Right atrium auricular region (tissue), 2 donors: ENCODE results near the gene RNF224. TPM values are rescaled to one million over a fixed set of nuclear protein-coding genes. Genes with fewer than 3 reads are reported as not detected.

Source experiments
- DNase-seq: peaks from one replicate; pipeline ENCODE4 v3.0.0-alpha.2; 2019; ENCODE audit warnings: low spot score
- H3K27ac ChIP-seq, 2 donors: fragments of 200-600 bp; sonication (generic); 1 replicate in 1 of 2; 2 replicates in 1 of 2; pipeline ENCODE4 v1.5.1; 2016 to 2019
- H3K27me3 ChIP-seq, 2 donors: fragments of 200-600 bp; sonication (generic); one replicate each; pipeline versions ENCODE4 v1.5.1 to v1.6.0; 2017 to 2019
- H3K36me3 ChIP-seq: fragments of 200-600 bp; sonication (generic); one replicate; pipeline ENCODE4 v1.5.1; 2016
- H3K4me1 ChIP-seq, 2 donors: fragments of 200-600 bp; sonication (generic); one replicate each; pipeline versions ENCODE4 v1.5.1 to v1.6.0; 2017 to 2019
- H3K4me3 ChIP-seq, 2 donors: fragments of 200-600 bp; sonication (generic); 1 replicate in 1 of 2; 2 replicates in 1 of 2; pipeline ENCODE4 v1.5.1; 2017 to 2019; ENCODE audit warnings: mild to moderate bottlenecking in 1 of 2, moderate library complexity in 1 of 2
- H3K9me3 ChIP-seq, 2 donors: fragments of 200-600 bp; sonication (generic); one replicate each; pipeline ENCODE4 v1.5.1; 2019
- total RNA-seq, 2 donors: library from RNA; depleted of rRNA; stranded (reverse); fragments of >200 nt; gene quantifications; one replicate each; pipeline ENCODE4 v1.1.0, GENCODE V29; 2016
- TF ChIP-seq, protein P1 (sequence below), 2 donors: fragments of 200-600 bp; sonication (generic); IDR thresholded peaks; one replicate each; pipeline ENCODE4 v1.5.1; 2019; ENCODE audit warnings: antibody characterized with exemption in 2 of 2

Gene RNF224
- total RNA-seq, 2 donors from 2014 or later, result not detected

DNA sequence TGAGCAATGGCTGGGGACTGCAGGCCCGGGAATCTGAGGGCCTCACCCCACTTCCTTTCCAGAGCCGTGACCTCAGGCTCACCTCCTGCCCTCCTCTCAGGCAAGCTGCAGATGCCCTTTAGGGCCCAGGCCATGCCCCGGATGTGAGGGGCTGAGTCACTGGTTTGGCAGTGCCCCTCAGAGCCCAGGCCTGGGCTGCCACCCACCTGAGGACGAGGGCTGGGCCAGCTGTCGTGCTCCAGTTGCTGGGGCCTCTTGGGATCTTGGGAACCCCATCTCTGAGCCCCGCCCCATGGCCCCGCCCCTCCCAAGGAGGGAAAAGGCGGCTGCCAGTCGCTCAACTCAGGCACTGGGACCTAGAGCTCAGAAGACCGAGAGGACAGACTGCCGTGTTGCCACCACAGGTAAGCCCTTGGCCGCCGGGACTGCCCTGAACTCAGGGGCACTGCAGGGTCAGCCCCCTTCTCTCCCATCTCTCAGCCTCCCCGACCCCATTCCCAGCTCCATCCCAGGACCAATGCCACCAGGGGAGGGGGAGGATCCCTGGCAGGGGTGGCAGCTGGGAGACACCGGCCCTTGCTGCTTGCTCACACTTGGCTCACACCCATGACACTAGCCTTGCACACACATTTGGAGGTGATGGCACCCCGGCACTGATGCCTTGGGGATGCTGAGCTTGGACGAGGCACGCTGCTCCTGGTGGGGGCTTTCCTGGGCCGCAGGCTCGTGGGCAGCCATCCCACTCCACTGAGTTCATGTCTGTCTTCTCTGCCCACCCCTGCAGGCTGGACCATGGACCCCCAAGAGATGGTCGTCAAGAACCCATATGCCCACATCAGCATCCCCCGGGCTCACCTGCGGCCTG is 2.2 kb upstream of the RNF224 start, which contains the start of gene CYSRT1:
Gene CYSRT1 (plus strand): TSS at position 345 of the 865 bp plus-strand sequence. CDS start 448 bp downstream, at position 793.
- Histone ChIP-seq H3K4me3 (peak within 1 kb of the TSS; percentile 60 to 70), H3K9me3 (no peaks in the 10 kb centered on the region), H3K27ac (peak within 1 kb of the TSS; percentile 77 to 86), H3K4me1 (peaks cover 0 to 36% of the 10 kb centered on the region in 2 donors), H3K27me3 (peaks cover 3 to 6% of the 10 kb centered on the region in 2 donors), H3K36me3 (no peaks in the 10 kb centered on the region)
- DNase-seq, result no peak
- TF ChIP-seq, protein P1, sequence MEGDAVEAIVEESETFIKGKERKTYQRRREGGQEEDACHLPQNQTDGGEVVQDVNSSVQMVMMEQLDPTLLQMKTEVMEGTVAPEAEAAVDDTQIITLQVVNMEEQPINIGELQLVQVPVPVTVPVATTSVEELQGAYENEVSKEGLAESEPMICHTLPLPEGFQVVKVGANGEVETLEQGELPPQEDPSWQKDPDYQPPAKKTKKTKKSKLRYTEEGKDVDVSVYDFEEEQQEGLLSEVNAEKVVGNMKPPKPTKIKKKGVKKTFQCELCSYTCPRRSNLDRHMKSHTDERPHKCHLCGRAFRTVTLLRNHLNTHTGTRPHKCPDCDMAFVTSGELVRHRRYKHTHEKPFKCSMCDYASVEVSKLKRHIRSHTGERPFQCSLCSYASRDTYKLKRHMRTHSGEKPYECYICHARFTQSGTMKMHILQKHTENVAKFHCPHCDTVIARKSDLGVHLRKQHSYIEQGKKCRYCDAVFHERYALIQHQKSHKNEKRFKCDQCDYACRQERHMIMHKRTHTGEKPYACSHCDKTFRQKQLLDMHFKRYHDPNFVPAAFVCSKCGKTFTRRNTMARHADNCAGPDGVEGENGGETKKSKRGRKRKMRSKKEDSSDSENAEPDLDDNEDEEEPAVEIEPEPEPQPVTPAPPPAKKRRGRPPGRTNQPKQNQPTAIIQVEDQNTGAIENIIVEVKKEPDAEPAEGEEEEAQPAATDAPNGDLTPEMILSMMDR (IDR thresholded peaks at IDR 0.05), result no peak

DNA sequence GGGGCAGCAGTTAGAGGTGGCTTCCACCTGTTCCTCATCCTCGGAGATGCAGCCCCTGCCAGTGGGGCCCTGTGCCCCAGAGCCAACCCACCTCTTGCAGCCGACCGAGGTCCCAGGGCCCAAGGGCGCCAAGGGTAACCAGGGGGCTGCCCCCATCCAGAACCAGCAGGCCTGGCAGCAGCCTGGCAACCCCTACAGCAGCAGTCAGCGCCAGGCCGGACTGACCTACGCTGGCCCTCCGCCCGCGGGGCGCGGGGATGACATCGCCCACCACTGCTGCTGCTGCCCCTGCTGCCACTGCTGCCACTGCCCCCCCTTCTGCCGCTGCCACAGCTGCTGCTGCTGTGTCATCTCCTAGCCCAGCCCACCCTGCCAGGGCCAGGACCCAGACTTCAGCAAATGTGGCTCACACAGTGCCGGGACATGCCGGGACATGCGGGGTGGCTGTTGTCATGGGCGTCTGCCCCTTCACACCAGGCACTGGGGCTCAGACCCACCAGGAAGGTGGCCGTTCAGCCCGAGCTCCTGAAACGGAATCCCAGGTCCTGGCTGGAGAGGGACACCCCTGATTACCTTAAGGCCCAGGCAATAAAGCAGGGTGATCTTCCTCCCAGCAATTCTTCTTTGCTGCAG is 1.5 kb upstream of the RNF224 start:
- H3K36me3 ChIP-seq, result no peaks in the 10 kb centered on the region
- H3K9me3 ChIP-seq, result no peaks in the 10 kb centered on the region
- DNase-seq, result no peak
- H3K4me1 ChIP-seq, result peaks cover 0 to 36% of the 10 kb centered on the region in 2 donors
- H3K4me3 ChIP-seq, result no peak overlapping the region
- no peak overlapping the region for H3K27ac ChIP-seq
- TF ChIP-seq, protein P1 (IDR thresholded peaks at IDR 0.05), result no peak
- H3K27me3 ChIP-seq, result peaks cover 3 to 9% of the 10 kb centered on the region in 2 donors

DNA sequence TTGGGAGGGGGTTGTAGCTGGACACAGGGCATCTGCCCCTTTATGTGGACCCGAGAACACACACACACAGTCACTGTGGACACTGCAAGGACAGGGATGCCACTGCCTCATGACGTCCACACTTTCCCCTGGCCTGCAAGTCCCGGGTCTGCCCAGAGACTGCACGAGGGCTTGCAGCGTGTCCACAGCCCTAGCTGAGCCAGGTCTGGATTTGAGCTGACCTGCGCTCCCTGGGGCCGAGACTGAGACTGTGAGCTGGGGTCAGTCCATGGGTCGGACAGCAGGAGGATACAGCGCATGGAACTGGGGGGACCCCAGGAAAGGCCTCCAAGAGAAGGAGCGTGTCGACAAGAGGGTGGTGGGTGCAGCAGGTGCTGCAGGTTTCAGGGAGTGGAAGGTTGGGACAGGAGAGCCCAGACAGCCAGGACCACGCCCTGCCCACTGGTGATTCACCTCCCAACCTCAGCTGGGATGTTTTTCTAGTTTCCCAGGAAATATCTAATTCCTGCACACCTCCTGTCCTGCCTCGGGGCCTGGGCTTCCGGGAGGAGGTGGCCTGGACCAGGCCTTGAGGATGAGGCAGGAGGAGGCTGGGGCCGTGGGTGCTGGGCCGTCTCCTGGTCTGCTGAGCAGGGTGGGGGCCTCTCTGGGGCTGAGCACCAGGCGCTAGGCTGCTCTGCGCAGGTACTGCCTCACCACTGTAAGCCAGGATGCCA is 806 bp upstream of the RNF224 start:
- DNase-seq, result no peak
- Histone ChIP-seq H3K27ac (no peak overlapping the region), H3K36me3 (no peaks in the 10 kb centered on the region), H3K9me3 (no peaks in the 10 kb centered on the region), H3K4me3 (no peak overlapping the region), H3K27me3 (peaks cover 3 to 9% of the 10 kb centered on the region in 2 donors), H3K4me1 (peaks cover 0 to 30% of the 10 kb centered on the region in 2 donors)
- TF ChIP-seq, protein P1 (IDR thresholded peaks at IDR 0.05), result no peak

DNA sequence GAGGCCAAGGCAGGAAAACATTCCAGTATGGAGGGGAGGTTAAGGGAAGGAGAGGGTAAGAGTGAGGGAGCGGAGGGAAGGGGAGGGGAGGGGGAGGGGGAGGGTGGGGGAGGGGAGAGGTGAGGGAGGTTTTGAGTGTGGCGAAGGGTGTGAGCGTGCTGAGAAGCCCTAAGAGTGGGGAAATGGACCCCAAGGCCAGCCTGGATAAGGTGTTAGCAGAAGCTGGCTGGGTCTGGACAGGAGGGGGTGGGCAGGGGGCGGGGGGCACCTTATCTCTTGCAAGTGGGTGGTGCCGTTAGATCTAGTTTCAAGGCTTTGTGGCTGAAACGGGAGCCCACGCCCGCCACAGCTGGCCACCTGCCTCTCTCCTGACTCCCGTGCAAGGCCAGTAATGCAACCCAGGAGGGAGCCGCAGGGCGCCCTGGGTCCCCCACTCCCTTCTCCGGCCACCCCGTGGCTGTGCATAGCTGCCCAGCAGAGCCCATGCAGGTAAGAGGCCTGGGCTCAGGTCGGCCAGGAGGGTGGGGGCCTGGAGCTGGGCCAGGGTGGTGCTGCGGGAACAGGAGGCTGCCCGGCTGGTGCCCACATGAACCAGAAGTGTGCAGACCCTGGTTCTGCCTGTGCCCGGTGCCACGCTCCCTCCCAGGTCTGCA is 677 bp downstream of the RNF224 start:
- Histone ChIP-seq H3K9me3 (no peaks in the 10 kb centered on the region), H3K4me3 (no peak overlapping the region), H3K27me3 (peaks cover 3 to 9% of the 10 kb centered on the region in 2 donors), H3K36me3 (no peaks in the 10 kb centered on the region), H3K4me1 (peaks cover 0 to 20% of the 10 kb centered on the region in 2 donors), H3K27ac (no peak overlapping the region)
- no peak for DNase-seq
- TF ChIP-seq, protein P1 (IDR thresholded peaks at IDR 0.05), result no peak

DNA sequence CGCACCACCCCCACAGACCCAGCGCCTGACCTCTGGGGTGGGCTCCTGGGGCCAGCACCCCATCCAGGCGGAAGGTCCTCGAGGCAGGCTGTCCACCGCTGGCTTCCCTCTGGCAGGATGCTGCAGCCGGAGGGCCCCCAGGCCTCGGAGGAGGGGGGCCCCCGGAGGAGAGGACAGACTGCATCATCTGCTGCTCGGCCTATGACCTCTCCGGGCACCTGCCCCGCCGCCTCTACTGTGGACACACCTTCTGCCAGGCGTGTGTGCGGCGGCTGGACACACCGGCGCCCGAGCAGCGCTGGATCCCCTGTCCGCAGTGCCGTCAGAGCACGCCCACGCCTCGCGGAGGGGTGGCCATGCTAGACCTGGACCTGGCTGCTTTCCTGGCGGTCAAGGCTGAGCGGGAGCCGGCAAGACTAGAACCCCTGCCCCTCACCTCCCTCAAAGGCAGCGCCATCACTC is 1.2 kb downstream of the RNF224 start:
- no peak for DNase-seq
- Histone ChIP-seq H3K36me3 (no peaks in the 10 kb centered on the region), H3K9me3 (no peaks in the 10 kb centered on the region), H3K27me3 (peaks cover 3 to 9% of the 10 kb centered on the region in 2 donors), H3K4me3 (no peak overlapping the region), H3K4me1 (peaks cover 0 to 17% of the 10 kb centered on the region in 2 donors), H3K27ac (no peak overlapping the region)
- TF ChIP-seq, protein P1 (IDR thresholded peaks at IDR 0.05), result no peak
